ENCODE data around the gene STK38L. TPM values are rescaled to one million over a fixed set of nuclear protein-coding genes. Genes with fewer than 3 reads are reported as not detected.

The STK38L gene
- total and polyA plus RNA-seq, 2 of the 8 experiments (the other 6 are each of a cell fraction or from before 2014, with no cell fraction given): 8.1 to 63.6 TPM

DNA sequence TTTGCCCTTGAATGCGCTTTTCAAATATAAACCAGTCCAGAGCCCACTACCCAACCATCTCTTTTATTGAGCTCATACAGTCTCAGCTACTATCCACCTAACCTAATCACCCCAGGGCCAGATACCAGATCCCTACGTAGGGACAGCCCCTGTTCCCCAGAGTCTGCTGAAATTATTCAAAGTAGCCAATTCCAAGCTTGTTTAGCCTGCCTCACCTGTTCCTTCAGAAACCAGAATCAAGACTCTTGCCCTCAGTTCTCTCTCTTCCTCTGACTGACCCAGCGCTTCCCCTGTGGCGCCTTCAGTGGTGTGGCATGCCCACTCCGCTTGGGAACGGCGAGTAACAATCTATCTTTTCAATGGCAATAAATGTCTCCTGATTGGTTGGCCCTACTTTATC, 107.4 kb downstream of the STK38L start:
- no peak overlapping the region for H2AK5ac ChIP-seq (ENCODE audit: low read depth, low read length)
- H3K9ac ChIP-seq (replicated peaks in 1 of 4; ENCODE audit: extremely low read depth in 1 of 4, low read depth in 3 of 4, low read length in 3 of 4): no peak overlapping the region
- 74% methylated on average over 7 of the region's 7 CpGs; no CpG with 5 or more reads in 1 of the 2 experiments for WGBS, 2 experiments (ENCODE audit: extremely low coverage in 1 of 2, insufficient coverage in 1 of 2, insufficient read length in 1 of 2, insufficient replicate concordance in 2 of 2, low coverage in 1 of 2, low lambda C conversion rate in 2 of 2, missing lambda C conversion rate in 1 of 2)
- FAIRE-seq (no peak), DNase-seq (ENCODE audit: low read depth in 1 of 2, low spot score in 2 of 2) (no peak)
- peaks cover 0 to 33% of the 10 kb centered on the region in 2 experiments; a peak in 2 of 4 replicates for H3K79me2 ChIP-seq (ENCODE audit: control insufficient read depth in 1 of 2, insufficient read depth in 2 of 2, low read length in 2 of 2)
- peaks cover 3% of the 10 kb centered on the region; the same call in 1 of the 2 replicates for H3K79me1 ChIP-seq (ENCODE audit: low read depth, low read length)
- H3K4me1 ChIP-seq (replicated peaks in 1 of 4; ENCODE audit: control insufficient read depth in 3 of 4, insufficient read depth in 4 of 4, low read length in 3 of 4): peaks cover 0 to 5% (median 4%) of the 10 kb centered on the region in 4 experiments; a peak in 2 of 7 replicates
- H3K4ac ChIP-seq (replicated peaks; ENCODE audit: insufficient read length, low read depth, low read length): no peak overlapping the region
- H3K18ac ChIP-seq (ENCODE audit: extremely low read depth, low read length): no peak overlapping the region
- H4K5ac ChIP-seq (ENCODE audit: insufficient read length, low read depth, low read length): no peak overlapping the region
- H3K36me3 ChIP-seq (ENCODE audit: control insufficient read depth in 2 of 4, insufficient read depth in 4 of 4, low read length in 3 of 4): no peaks in the 10 kb centered on the region
- H3K4me2 ChIP-seq (ENCODE audit: insufficient read depth in 1 of 2, low read depth in 2 of 2, low read length in 2 of 2): no peak overlapping the region
- no peak overlapping the region for H2BK15ac ChIP-seq (ENCODE audit: low read length)
- no peak overlapping the region for H3K14ac ChIP-seq (ENCODE audit: insufficient read length)
- H3K4me3 ChIP-seq (ENCODE audit: extremely low read depth in 1 of 4, insufficient read depth in 2 of 4, low read depth in 3 of 4, low read length in 4 of 4): no peak overlapping the region
- no peak overlapping the region for H4K91ac ChIP-seq (replicated peaks; ENCODE audit: insufficient read length, low read length)
- H2BK120ac ChIP-seq (replicated peaks; ENCODE audit: low read depth, low read length): no peak overlapping the region
- H3K27ac ChIP-seq (ENCODE audit: low read depth, low read length): no peak overlapping the region
- TF ChIP-seq RBBP5 (IDR thresholded peaks at IDR 0.05; ENCODE audit: borderline replicate concordance, low read depth, low read length) (no peak), TAF1 (IDR thresholded peaks at IDR 0.05; ENCODE audit: low read depth, low read length) (no peak), RXRA (IDR thresholded peaks at IDR 0.05; ENCODE audit: insufficient read depth, low read depth, low read length) (no peak), CBX5 (IDR thresholded peaks at IDR 0.05; ENCODE audit: low read depth, low read length) (no peak), EZH2 (IDR thresholded peaks at IDR 0.05; ENCODE audit: low read depth, low read length, severe bottlenecking) (no peak), TEAD4 (IDR thresholded peaks at IDR 0.05; ENCODE audit: low read depth, low read length) (no peak), CBX8 (IDR thresholded peaks at IDR 0.05; ENCODE audit: borderline replicate concordance, low read depth, low read length) (no peak), SIRT6 (IDR thresholded peaks at IDR 0.05; ENCODE audit: low read length) (no peak), HDAC6 (IDR thresholded peaks at IDR 0.05; ENCODE audit: low read depth, low read length) (no peak), RFX5 (IDR thresholded peaks at IDR 0.05; ENCODE audit: borderline replicate concordance, low read depth, low read length) (no peak), ASH2L (IDR thresholded peaks at IDR 0.05; ENCODE audit: low read length) (no peak), SAP30 (IDR thresholded peaks at IDR 0.05; ENCODE audit: insufficient read depth, insufficient replicate concordance, low read length) (no peak)
- H3K27me3 ChIP-seq (replicated peaks in 1 of 4; ENCODE audit: control insufficient read depth in 3 of 4, extremely low read depth in 1 of 4, insufficient read depth in 3 of 4, low read length in 3 of 4): no peaks in the 10 kb centered on the region
- no peak overlapping the region for H3K56ac ChIP-seq (replicated peaks; ENCODE audit: insufficient read length, low read depth, low read length)
- no peak overlapping the region for H2BK12ac ChIP-seq (ENCODE audit: low read depth, low read length)
- peaks cover 0 to 4% of the 10 kb centered on the region in 2 experiments for H4K20me1 ChIP-seq (replicated peaks in 1 of 2; ENCODE audit: control insufficient read depth in 1 of 2, insufficient read depth in 2 of 2, low read length in 2 of 2)
- no peaks in the 10 kb centered on the region for H3K23me2 ChIP-seq (ENCODE audit: low read depth, low read length)
- no peaks in the 10 kb centered on the region for H3K9me3 ChIP-seq (ENCODE audit: insufficient read depth in 2 of 2, low read depth in 1 of 2, low read length in 1 of 2)
- no peak overlapping the region for H4K8ac ChIP-seq (ENCODE audit: extremely low read depth, insufficient read depth, low read length)
- ChIA-PET CTCF (ENCODE audit: partially characterized antibody) (interaction anchor here (0.6 kb wide), 1 partner anchor 34 kb away, joined by 3 read pairs; no protein-coding TSS in a partner anchor), POLR2A (ENCODE audit: partially characterized antibody) (no interaction called here)
- no peak overlapping the region for H2AFZ ChIP-seq (ENCODE audit: low read length)
- no peak overlapping the region for H2BK5ac ChIP-seq (ENCODE audit: low read depth, low read length)
- no peak overlapping the region for H3K23ac ChIP-seq (ENCODE audit: insufficient read length)
- no peak overlapping the region for H2BK20ac ChIP-seq (ENCODE audit: low read length)

Data from H1 (cell line).